Measurements from ENCODE around the gene CD300H.

Gene CD300H

DNA sequence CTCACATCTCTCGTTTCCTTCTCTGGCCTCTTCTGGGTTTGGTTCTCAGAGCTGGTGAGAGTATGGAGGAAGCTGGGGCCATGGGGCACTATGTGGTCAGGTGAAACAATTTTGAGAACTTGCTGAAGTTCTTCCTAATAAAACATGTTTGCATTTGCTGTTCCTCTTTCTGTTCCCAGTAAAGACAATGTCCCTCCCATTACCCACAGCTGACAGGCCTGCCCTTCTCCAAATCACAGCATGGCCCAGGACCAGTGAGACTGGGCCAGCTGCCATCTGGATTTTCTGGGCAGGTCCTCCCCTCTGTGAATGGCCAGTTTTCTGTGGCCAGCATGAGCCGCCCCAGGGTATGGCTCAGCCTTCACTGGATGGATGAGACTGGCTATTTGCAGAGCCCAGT, at the start of gene CD300H:
Gene CD300H, minus strand, starts transcription at position 113 of the 400 bp plus-strand sequence.
- DNase-seq: peak in 2 of 56 donors; percentile 9 to 11

DNA sequence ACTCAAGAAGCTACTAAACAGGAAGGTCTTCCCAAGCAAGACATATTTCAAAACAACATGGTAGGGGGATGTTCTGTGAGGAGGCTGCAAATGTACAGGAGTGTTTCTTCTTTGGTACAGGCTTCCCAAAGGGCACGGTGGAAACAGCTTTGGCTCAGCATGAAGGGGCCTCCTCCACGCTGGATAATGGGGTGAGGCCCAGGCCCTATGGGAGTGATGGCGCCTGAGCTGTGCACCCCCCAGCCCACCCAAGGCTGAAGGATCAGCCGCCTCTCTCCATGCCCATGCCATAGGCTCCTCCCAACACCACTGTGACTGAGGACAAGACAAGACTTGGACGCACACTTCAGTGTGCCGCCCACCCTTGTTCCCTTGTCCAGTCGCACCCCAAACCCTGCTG, 49.4 kb upstream of the CD300H start:
- no peak for DNase-seq

DNA sequence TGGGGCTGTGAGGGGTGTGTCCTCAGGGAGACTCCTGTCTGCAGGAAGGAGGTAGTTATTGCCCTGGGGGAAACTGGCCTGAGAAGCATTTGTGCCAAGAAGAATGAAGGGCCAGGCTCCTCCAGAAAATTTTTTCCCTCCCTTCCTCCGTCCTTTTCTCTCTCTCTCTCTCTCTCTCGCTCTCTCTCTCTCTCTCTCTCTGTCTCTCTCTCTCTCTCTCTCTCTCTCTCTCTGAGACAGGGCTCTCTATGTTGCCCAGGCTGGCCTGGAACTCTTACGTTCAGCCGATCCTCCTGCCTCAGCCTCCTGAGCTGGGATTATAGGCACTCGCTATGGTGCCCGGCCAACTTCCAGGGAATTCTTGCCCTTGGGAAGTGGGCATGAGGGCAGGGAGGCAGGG, 44.7 kb upstream of the CD300H start:
- no peak for DNase-seq

DNA sequence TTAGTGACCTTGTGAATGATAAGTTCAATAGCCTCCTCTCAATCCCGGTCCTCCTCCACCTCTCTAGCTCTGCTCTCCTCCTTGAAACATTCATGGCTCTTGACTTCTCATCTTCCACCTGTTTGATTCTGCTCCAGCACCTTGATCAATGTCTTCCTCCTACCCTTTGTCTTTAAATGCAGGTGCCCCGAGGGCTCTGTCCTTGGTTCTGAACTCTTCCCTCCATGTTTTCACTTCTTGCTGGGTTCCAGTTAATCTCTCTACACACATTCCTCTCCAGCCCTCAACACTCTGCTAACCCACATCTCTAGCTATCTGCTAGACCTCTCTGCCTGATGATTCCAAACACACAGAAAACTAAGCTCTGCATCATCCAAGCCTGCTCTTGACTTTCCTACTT, 42.8 kb upstream of the CD300H start:
- DNase-seq: no peak

DNA sequence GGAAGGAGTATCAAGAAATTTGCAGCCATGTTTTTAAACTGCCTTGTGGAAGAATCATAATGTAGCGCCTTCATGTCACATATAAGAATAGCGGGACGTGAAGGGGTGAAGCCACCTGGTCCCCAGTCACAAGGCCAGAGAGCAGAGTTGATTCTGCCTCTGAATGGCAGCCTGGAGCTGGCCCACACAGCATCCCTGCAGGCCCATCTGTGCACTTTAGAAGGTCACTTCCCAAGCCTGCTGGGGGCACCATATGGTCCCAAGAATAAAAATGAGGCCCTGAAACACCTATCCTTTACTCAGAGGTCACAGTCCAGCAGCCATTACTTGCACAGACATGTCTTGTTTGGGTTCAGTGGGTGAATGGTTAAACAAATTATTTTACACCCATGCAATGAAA, 41.2 kb upstream of the CD300H start:
- no peak for DNase-seq

DNA sequence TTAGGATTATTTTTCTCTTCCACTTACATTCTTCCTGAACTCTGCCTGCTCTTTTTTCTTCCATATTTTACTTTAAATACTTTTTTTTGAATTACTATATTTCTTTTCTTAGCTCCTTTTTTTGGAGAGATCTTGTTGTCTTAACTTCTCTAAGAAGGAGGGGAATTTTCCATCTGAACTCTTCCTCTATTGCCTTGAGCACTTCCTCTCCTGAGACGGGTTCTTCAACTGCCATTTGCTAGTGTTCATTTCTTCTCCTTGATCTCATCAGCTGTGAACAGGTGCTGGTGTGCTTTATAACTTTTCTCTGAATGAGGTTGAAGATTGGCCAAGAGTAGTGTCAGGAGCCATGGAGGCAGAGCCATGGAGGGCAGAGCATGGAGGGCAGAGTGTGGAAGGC, 39.9 kb upstream of the CD300H start:
- no peak for DNase-seq

DNA sequence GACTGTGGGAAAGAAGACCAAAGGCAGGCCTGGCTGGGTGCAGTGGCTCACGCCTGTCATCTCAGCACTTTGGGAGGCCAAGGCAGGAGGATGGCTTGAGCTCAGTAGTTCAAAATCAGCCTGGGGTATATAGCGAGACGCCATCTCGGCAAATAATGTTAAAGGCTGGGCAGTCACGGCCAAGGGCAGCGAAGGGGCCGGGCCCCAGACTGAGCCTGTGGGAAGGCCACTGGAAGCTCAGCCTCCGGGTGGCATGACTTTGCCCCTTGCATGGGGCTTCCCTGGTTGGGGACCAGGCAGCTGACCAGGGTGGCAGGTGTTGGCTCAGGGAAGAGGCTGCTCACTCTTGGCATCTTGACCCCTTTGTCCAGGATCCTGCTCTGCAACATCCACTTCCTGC, 38.7 kb upstream of the CD300H start:
- DNase-seq: no peak

DNA sequence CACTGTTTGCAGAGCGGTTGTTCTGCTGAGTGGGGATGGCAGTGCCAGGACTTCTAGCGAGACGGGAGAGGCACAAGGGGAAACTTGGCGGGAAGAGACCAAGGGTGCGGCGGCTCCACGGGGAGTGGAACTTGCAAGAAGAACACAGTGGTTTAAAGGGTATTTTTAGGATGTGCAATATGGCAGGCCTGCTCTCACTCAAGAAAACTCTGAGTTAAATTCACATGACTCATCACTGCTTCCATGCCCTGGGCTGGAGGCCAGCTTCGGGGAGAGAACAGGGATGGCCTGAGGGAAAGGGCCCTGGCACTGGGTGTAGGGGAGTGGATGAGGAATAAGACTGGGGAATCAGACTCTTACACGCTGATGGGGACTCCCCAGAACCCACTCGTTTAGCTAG, 38.1 kb upstream of the CD300H start:
- DNase-seq: peak in 1 of 56 donors; percentile 18

DNA sequence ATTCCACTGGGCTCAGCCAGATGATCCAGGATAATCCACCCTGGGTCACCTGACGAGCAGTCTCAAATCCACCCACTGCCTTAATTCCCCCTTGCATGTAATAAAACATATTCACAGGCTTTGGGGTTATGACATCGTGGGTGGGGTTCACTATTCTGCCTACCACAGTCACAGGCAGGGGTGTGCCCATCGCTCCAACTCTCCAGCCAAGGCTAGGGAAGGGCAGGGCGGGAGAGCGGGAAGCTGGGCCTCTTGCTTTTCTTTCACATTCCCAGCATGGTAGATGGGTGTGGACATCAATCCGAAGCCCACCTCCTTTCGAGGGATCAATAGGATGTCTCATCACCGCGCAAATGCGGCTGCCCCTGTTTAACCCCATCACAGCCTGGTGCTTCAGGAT, 37.5 kb upstream of the CD300H start:
- DNase-seq: no peak

DNA sequence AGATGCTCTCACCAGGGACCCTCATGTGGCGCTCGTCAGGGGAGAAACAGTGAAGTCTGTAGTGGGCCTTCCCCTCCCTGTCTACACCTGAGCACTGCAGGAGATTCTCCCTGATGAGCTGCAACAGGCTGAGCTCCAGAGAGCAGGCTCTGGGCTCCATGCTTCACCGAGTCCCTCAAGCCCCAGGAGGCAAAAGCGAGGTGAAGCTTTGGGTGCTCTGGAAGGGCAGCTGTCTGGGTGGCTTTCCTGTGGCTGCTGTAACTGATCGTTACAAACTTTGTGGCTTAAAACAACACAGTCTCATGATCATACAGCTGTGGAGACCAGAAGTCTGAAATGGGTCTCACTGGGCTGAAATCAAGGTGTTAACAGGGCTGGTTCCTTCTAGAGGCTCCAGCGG, 36.9 kb upstream of the CD300H start:
- DNase-seq: no peak

DNA sequence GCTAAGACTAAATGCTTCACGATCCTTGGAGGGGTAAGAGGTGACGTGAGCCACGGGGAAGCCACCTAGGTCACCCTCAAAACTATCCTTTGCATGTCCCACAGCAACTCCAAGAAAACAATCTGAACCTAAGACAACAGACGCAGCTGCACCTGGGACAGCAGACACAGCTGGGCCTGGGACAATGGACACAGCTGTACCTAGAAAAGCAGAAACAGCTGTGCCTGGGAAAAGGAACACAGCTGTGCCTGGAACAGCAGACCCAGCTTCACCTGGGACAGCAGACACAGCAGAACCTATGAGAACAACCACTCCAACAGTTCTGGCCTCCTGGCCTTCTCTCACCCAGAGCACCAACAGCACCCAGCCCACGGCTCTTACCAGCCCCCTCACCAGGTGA, 36.4 kb upstream of the CD300H start:
- no peak for DNase-seq

DNA sequence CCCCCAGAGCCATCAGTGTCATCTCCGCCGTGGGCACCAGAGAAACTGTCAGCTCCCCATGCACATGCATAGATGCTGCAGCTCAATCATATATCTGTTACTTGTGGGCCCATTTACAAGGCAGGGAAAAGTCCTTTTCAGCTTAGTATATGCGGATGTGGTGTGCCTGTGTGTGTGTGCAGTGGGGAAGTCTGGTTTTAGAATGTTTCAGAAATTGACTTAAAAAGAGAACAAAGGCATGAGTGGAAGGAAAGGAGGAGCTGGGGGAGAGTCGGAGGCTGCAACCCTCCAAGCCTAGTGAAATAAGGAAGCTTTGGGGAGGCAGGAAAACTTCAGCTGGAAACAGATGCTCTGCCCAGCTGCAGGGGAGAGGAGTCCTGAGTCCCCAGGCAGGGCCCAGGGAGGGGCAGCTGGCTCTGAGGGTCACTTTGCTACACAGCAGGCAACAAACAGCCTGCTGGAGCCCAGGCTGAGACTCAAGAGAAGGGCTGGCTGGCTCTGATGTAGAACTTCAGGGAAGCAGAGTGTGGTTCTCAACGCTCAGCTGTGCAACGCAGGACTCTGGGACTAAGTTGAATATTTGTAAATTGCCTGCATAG, 35.8 kb upstream of the CD300H start:
- no peak for DNase-seq

DNA sequence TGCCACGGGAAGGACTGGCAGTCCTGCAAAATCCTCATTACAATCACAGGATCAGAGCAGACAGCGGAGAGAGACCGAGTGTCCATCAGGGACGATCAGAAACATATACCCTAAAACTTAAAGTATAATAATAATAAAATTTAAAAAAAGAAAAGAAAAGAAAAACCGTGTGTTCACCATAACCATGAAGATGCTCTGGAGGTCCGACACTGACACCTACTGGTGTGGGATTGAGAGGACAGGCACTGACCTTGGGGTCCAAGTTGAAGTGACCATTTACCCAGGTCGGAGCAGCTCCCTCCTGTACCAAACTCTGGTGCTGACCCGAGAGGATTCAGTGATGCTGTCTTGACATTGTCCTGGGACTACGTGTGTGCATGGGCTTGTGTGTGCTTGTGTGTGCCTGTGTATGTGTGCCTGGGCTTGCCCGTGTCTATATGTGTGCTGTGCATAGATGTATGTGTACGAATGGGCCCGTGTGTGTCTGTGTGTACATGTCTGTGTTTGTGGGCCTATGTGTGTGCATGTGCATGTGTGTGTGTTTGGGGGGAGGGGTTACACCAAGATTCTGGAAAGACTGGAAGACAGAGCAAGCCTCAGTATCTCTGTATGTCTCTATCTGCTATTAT, 34.7 kb upstream of the CD300H start:
- DNase-seq: peak in 2 of 56 donors; percentile 15 to 23

DNA sequence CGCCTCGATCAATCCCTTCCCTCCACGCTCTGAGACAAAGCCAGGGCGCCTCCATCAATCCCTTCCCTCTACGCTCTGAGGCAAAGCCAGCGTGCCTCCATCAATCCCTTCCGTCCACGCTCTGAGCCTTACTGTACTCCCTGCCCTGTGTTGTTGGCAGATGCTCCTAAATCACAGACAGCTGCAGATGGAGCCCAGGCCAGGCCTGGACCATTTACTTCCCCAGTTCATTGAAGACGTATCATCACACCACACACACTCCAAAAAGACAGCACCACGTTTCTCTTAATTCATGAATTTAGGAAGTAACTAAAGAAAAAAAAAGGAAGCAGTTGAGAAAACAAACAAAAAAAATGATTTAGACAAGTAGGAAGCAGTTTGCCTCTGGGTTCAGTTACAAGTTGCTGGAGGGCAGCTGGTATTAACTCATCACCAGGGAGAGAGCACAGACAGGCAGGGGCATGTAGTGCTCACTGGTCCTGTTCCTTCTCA, 32.2 kb upstream of the CD300H start:
- DNase-seq: no peak

DNA sequence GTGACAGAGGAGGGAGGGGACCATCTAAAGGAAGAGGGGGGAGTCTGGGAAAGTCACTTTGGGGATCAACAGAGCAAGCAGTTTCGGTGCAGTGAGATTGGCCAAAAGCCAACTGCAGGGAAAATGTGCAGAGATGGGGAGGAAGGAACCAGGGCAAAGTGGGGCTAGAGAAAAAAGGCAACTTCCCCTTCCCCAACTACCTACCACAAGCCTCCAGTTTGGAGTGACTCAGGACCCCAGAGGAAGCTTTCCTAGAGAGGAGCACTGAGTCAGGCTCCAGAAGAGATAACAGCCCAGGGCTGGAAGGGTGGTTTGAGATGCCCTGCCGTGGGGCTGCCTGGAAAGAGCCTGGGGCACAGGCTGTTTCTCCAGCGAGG, 31.7 kb upstream of the CD300H start:
- DNase-seq: no peak

DNA sequence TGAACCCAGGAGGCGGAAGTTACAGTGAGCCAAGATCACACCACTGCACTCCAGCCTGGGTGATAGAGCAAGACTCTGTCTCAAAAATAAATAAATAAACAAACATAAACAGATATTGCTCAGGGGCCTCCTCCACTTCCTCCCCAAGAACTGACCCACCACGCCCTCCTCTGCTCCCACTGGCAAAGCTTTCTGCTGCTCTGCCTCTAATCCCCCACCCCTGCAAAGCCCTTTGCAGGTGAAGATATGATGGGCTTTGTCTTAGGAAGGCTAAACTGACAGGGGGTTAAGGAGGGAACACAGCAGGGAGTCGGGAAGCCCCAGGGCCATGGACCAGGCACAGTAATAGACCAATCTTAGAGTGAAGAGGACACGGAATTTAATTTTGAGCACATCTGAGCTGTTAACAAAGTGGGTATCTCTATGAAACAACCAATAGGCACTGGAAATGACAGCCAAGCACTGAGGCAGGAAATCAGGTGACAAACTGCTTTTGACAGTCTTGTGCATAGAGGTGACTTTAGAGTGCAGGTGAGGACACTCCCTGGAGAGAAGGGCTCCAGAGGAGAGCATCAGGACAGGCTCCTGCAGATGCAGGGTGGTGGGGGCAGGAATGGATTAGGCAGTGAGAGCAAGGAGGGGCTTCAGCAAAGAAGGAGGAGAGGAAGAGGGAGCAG, 31.2 kb upstream of the CD300H start:
- no peak for DNase-seq

DNA sequence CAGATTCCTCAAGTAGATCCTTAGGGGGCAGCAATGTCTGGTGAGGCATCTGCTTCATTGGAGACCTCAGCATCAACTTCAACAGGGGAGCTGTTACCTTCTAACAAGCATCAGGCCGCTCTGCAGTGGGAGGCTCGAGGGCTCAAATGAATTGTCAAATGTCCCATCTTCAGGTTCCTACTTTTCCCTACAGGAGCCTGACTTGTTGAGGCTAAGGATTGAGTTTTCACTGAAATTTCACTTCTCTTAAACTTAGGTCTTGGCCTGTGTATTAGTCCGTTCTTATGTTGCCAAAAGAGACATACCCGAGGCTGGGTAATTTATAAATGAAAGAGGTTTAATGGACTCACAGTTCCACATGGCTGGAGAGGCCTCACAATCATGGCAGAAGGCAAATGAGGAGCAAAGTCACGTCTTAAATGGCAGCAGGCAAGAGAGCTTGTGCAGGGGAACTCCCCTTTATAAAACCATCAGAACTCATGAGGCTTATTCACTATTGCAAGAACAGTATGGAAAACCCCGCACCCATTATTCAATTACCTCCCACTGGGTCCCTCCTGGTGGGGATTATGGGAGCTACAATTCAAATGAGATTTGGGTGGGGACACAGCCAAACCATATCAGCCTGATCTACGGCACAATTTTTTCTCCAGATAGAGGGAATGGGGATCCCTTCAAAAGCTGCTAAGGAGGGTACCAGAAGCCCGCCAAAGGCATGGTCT, 29.9 kb upstream of the CD300H start:
- DNase-seq: no peak

DNA sequence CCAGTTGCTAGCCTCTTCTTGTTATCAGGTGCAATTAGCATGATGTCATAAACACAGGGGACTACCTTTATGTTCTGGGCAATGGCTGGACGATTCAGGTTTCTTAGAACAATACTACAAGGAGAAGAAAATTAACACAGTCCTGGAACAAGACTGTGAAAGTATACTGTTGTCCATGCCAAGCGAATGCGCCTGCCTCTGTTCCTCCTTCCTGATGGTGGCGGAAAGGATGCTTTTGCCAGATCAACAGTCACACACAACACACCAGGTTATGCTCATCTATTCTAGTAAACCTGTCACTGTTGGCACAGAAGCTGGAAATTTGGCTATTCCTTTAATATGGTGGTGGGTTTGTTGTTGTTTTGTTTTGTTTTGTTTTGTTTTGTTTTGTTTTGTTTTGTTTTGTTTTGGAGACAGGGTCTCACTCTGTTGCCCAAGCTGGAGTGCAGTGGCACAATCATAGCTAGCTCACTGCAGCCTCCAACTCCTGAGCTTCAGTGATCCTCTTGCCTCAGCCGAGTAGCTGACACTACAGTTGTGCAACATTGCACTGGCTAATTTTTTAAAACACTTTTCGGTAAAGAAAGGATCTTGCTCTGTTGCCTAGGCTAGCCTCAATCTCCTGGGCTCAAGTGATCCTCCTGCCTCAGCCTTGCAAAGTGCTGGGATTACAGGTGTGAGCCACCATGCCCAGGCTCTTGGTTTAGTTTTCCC, 27.9 kb upstream of the CD300H start:
- no peak for DNase-seq

DNA sequence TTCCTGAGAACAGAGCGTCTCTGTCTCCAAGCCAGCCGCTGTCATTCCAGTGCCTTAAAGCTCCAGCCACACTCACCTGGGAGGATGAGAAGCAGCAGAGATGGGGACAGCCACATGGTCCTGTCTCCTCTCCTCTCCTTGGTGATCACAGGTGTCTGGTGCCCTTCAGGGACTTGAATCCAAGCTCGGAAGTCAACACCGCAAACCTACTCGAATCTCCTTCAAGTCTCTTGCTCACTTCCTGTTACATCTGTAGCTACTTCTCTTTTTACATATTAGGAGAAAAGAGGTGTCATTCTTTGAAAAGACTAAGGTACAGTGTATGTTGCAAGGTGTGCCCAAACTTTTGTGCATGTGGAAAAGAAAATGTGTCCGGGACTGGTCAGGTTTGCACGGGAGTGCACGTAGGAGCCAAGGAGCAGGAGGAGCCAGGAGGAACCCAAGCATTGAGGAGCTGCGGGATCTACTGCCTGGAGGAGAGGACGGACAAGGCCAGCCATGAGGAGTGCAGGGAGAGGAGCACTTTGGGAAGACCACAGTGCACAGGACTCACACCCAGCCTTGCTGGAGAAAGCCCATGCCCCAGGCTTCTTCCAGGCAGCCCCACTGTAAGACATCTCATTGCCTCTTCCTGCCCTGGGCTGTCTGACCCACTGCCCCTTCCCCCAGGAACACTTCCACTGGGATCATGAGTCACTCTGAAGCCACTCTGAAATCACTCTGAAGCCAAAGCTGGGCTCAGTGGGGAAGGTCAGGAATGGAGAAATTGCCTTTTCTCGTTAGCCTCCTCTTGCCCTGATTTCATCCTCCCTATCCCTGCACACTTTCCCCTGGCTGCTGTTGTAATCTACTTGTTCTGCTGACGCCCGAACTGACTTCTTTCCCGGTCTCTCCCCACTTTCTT, 25.0 kb upstream of the CD300H start, which contains the start of gene CD300LD:
Gene CD300LD, minus strand, starts transcription at position 197 of the 904 bp plus-strand sequence. Its CDS starts 81 bp downstream, at position 116.
- no peak for DNase-seq

DNA sequence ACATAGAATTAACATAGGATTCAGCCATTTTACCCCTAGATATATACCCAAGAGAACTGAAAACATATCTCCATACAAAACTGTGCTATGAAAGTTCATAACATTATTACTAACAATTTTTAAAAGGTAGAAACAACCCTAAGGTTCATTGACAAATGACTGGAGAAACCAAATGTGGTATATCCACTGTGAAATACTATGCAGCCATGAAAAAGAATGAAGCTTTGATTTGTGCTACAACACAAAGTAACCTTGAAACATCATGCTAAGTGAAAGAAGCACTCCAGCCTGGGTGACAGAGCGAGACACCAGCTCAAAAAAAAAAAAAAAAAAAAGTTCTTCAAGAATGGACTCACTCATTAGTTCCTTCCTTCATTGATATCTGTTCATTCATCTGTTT, 24.2 kb upstream of the CD300H start:
- DNase-seq: no peak
